Caco-2 (cell line): ENCODE data around the gene TSHZ1. TPM values are rescaled to one million over a fixed set of nuclear protein-coding genes. Genes with fewer than 3 reads are reported as not detected.

ENCODE experiments used
- BruUV-seq: library from RNA; stranded (reverse); fragments of 400-500 nt; replicated peaks from 2 replicates; lab custom pipeline; 2021; lab: Mats Ljungman, UMichigan
- CTCF ChIA-PET: fragments of 300-600 bp; sonication (Branson Sonifier 250); formaldehyde crosslinking; loops from one replicate; lab custom pipeline; 2022; ENCODE audit warnings: antibody characterized with exemption; lab: Charles Lee
- POLR2A ChIA-PET: fragments of 300-600 bp; sonication (Branson Sonifier 250); formaldehyde crosslinking; loops from one replicate; lab custom pipeline; 2022; ENCODE audit warnings: antibody characterized with exemption; lab: Charles Lee
- DNase-seq, 2 experiments: peaks; one replicate each; pipeline versions ENCODE4 v3.0.0 to v3.0.0-alpha.2; 2020 to 2022
- H3K27me3 ChIP-seq: replicated peaks from 2 replicates; pipeline ENCODE4 v1.6.0; 2011; ENCODE audit warnings: low read length; ENCODE audit not compliant: control insufficient read depth, insufficient read depth
- H3K36me3 ChIP-seq: 2 replicates; pipeline ENCODE4 v1.5.1; 2011; ENCODE audit warnings: low read length; ENCODE audit not compliant: control insufficient read depth, insufficient read depth
- H3K4me1 ChIP-seq: fragments of 250-450 bp; sonication (Bioruptor Pico); 2 replicates; pipeline ENCODE4 v1.5.1; 2020; ENCODE audit warnings: mild to moderate bottlenecking
- H3K4me3 ChIP-seq: 2 replicates; pipeline ENCODE4 v1.5.1; 2011; ENCODE audit warnings: low read depth, mild to moderate bottlenecking, control low read depth, low read length
- H3K9me3 ChIP-seq: fragments of 250-450 bp; sonication (Bioruptor Pico); 2 replicates; pipeline ENCODE4 v1.5.1; 2020; ENCODE audit warnings: mild to moderate bottlenecking, moderate library complexity
- H3K27ac Mint-ChIP-seq: one replicate; pipeline ENCODE4 v1.8.0; 2022; ENCODE audit warnings: mixed read lengths; ENCODE audit not compliant: unreplicated experiment
- H3K27me3 Mint-ChIP-seq: one replicate; pipeline ENCODE4 v1.8.0; 2022; ENCODE audit warnings: mixed read lengths; ENCODE audit not compliant: insufficient read depth, unreplicated experiment
- H3K36me3 Mint-ChIP-seq: one replicate; pipeline ENCODE4 v1.8.0; 2022; ENCODE audit warnings: mild to moderate bottlenecking, mixed read lengths; ENCODE audit not compliant: insufficient read depth, unreplicated experiment
- H3K4me1 Mint-ChIP-seq: one replicate; pipeline ENCODE4 v1.8.0; 2022; ENCODE audit warnings: low read depth, mixed read lengths; ENCODE audit not compliant: unreplicated experiment
- H3K4me3 Mint-ChIP-seq: one replicate; pipeline ENCODE4 v1.8.0; 2022; ENCODE audit warnings: mild to moderate bottlenecking, moderate library complexity, mixed read lengths; ENCODE audit not compliant: unreplicated experiment
- H3K9me3 Mint-ChIP-seq: one replicate; pipeline ENCODE4 v1.8.0; 2022; ENCODE audit warnings: mixed read lengths; ENCODE audit not compliant: unreplicated experiment
- CTCF ChIP-seq, 2 experiments: fragments of 200-600 bp in 1 of 2; IDR thresholded peaks; 1 replicate in 1 of 2; 2 replicates in 1 of 2; pipeline versions ENCODE4 v1.5.1 to v1.8.0; 2011 to 2022; ENCODE audit warnings: antibody characterized with exemption in 1 of 2, control low read depth in 1 of 2, inconsistent platforms in 1 of 2, low read depth in 1 of 2, low read length in 1 of 2, mild to moderate bottlenecking in 1 of 2, moderate library complexity in 1 of 2; ENCODE audit not compliant: insufficient read depth in 1 of 2, severe bottlenecking in 1 of 2, unreplicated experiment in 1 of 2
- intact Hi-C: fragments of 100-400 bp; cut with micrococcal nuclease; formaldehyde crosslinking; loops from one replicate; pipeline ENCODE4 v1.10.0; 2022; ENCODE audit not compliant: unreplicated experiment
- total RNA-seq: library from RNA; stranded (reverse); gene quantifications from 2 replicates; pipeline ENCODE4 v1.2.3, GENCODE V29; 2022

The TSHZ1 gene
- total RNA-seq, 1 experiment from 2014 or later: 4.4 TPM

DNA sequence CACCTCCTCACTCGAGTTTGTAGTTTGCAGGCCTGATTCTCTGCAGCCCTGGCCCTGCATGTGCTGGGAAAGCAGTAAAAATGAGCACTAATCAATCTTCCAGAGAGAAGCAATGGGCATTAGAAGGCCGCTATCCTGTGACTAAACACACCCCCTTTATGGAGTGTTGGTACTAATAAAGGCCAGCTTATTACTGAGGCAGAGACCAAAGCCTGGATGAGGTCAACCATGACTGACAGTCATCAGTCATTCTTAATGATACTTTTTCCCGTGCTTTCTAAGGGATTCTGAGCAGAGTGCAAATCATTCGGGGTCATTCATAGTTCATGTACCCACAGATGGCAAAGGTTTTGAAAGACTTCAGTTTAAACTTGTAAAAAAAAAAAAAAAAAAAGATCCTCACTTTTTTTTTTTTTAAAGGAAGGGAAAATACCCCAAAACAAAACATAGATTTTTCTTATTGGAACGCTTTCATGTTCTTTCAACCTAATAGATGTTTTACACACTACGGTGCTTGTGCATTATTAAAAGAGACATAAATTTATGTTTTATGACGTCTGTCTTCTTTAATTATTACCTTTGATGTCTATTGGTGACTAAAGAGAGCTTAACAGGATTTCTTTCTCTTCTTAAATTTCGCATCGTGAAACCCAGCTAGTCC, 13.2 kb downstream of the TSHZ1 start:
- Mint-ChIP-seq H3K36me3 (no peaks in the 10 kb centered on the region), H3K4me1 (peaks cover 6% of the 10 kb centered on the region), H3K27ac (no peak overlapping the region), H3K9me3 (no peaks in the 10 kb centered on the region), H3K4me3 (no peak overlapping the region), H3K27me3 (no peaks in the 10 kb centered on the region)
- TF ChIP-seq CTCF (IDR thresholded peaks at IDR 0.05; ENCODE audit: insufficient read depth in 1 of 2, low read depth in 1 of 2, low read length in 1 of 2, severe bottlenecking in 1 of 2, unreplicated experiment in 1 of 2): no peak
- ChIA-PET CTCF (no interaction called here), POLR2A (no interaction called here)
- no peaks in the 10 kb centered on the region for H3K36me3 ChIP-seq
- H3K4me1 ChIP-seq: 0 out of 2 replicates have a peak, but pooled peaks cover 8% of the 10 kb centered on the region
- intact Hi-C loops: no loop called here
- no peak for DNase-seq
- no peak overlapping the region for H3K4me3 ChIP-seq
- H3K9me3 ChIP-seq: no peaks in the 10 kb centered on the region
- H3K27me3 ChIP-seq: no peaks in the 10 kb centered on the region
- no TSS peak for BruUV-seq

GRCh38 chr18:75226286-75226955, 15.8 kb downstream of the TSHZ1 start:
- H3K9me3 Mint-ChIP-seq: no peaks in the 10 kb centered on the region
- H3K4me1 ChIP-seq: 0 out of 2 replicates have a peak, but pooled peaks cover 8% of the 10 kb centered on the region
- intact Hi-C loops: loop anchor here (1.0 kb wide), 1 partner anchor 14 kb away; no protein-coding TSS in a partner anchor
- no TSS peak for BruUV-seq
- H3K36me3 ChIP-seq: no peaks in the 10 kb centered on the region
- no peak for TF ChIP-seq CTCF (IDR thresholded peaks at IDR 0.05; ENCODE audit: insufficient read depth in 1 of 2, low read depth in 1 of 2, low read length in 1 of 2, severe bottlenecking in 1 of 2, unreplicated experiment in 1 of 2)
- no peaks in the 10 kb centered on the region for H3K27me3 ChIP-seq
- ChIA-PET POLR2A (no interaction called here), CTCF (interaction anchor here (0.7 kb wide), 1 partner anchor 1895 kb away, joined by 6 read pairs; no protein-coding TSS in a partner anchor)
- DNase-seq: no peak
- H3K4me3 Mint-ChIP-seq: no peak overlapping the region
- no peak overlapping the region for H3K27ac Mint-ChIP-seq
- no peak overlapping the region for H3K4me3 ChIP-seq
- no peaks in the 10 kb centered on the region for H3K27me3 Mint-ChIP-seq
- no peaks in the 10 kb centered on the region for H3K9me3 ChIP-seq
- H3K4me1 Mint-ChIP-seq: peaks cover 6% of the 10 kb centered on the region
- H3K36me3 Mint-ChIP-seq: no peaks in the 10 kb centered on the region

DNA sequence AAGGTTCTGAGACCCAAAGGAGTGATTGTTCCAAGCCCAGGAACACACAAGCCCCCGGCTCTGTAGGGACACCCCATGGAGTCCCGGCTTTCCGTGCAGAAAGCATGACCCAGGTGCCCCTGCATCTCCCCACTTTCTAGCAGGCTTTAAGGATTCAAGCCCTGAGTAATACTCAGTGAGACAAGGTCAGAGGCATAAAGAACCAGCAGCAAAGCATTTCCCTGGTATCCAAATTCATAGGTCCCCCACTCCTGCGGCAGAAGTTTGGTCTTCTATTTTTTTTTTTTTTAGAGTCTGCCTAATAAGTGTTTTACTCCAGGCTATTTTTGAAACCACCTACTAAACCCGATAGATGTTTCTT, 16.3 kb downstream of the TSHZ1 start:
- Mint-ChIP-seq H3K27ac (no peak overlapping the region), H3K27me3 (no peaks in the 10 kb centered on the region), H3K9me3 (no peaks in the 10 kb centered on the region), H3K4me1 (peaks cover 6% of the 10 kb centered on the region), H3K36me3 (no peaks in the 10 kb centered on the region), H3K4me3 (no peak overlapping the region)
- no peaks in the 10 kb centered on the region for H3K9me3 ChIP-seq
- intact Hi-C loops: loop anchor here (1.0 kb wide), 1 partner anchor 15 kb away; no protein-coding TSS in a partner anchor
- H3K27me3 ChIP-seq: no peaks in the 10 kb centered on the region
- H3K36me3 ChIP-seq: no peaks in the 10 kb centered on the region
- no peak overlapping the region for H3K4me3 ChIP-seq
- no TSS peak for BruUV-seq
- ChIA-PET CTCF (no interaction called here), POLR2A (no interaction called here)
- no peak for TF ChIP-seq CTCF (IDR thresholded peaks at IDR 0.05; ENCODE audit: insufficient read depth in 1 of 2, low read depth in 1 of 2, low read length in 1 of 2, severe bottlenecking in 1 of 2, unreplicated experiment in 1 of 2)
- DNase-seq: no peak
- 0 out of 2 replicates have a peak, but pooled peaks cover 8% of the 10 kb centered on the region for H3K4me1 ChIP-seq
